IMR-90 (cell line): ENCODE measurements around the gene RAPGEF2.

Source experiments
- BHLHE40 ChIP-seq: fragments of 150-350 bp; IDR thresholded peaks from 2 replicates; pipeline ENCODE4 v1.6.1; 2016; ENCODE audit warnings: mild to moderate bottlenecking, low read depth, low read length
- CEBPB ChIP-seq: IDR thresholded peaks from 2 replicates; pipeline ENCODE4 v1.6.1; 2012; ENCODE audit warnings: low read depth, low read length, improper control_type of control experiment
- FOS ChIP-seq: fragments of 150-350 bp; IDR thresholded peaks from 2 replicates; pipeline ENCODE4 v1.6.1; 2016; ENCODE audit warnings: low read depth, low read length
- MAZ ChIP-seq: IDR thresholded peaks from 2 replicates; pipeline ENCODE4 v1.6.1; 2012; ENCODE audit warnings: low read depth, mild to moderate bottlenecking, low read length, improper control_type of control experiment, moderate library complexity, borderline replicate concordance
- MXI1 ChIP-seq: IDR thresholded peaks from 2 replicates; pipeline ENCODE4 v1.6.1; 2012; ENCODE audit warnings: low read depth, mild to moderate bottlenecking, low read length, moderate library complexity, borderline replicate concordance
- POLR2A ChIP-seq: IDR thresholded peaks from 2 replicates; pipeline ENCODE4 v1.6.1; 2012; ENCODE audit warnings: mild to moderate bottlenecking, low read depth, low read length
- RAD21 ChIP-seq: IDR thresholded peaks from 2 replicates; pipeline ENCODE4 v1.6.1; 2012; ENCODE audit warnings: low read length, improper control_type of control experiment
- RCOR1 ChIP-seq: IDR thresholded peaks from 2 replicates; pipeline ENCODE4 v1.6.1; 2012; ENCODE audit warnings: mild to moderate bottlenecking, low read length, improper control_type of control experiment; ENCODE audit not compliant: insufficient replicate concordance
- TF ChIP-seq, protein P1 (sequence below): conservative IDR thresholded peaks from 2 replicates; pipeline ENCODE4 v1.5.1; 2012; ENCODE audit warnings: mild to moderate bottlenecking, low read depth, low read length, improper control_type of control experiment
- TF ChIP-seq, protein P2 (sequence below): fragments of 150-350 bp; IDR thresholded peaks from 2 replicates; pipeline ENCODE4 v1.6.1; 2016; ENCODE audit warnings: low read depth, mild to moderate bottlenecking, low read length, moderate library complexity, borderline replicate concordance
- TF ChIP-seq, protein P3 (sequence below): fragments of 150-350 bp; IDR thresholded peaks from 2 replicates; pipeline ENCODE4 v1.6.1; 2017; ENCODE audit warnings: mild to moderate bottlenecking, antibody characterized with exemption, low read length, low read depth

DNA sequence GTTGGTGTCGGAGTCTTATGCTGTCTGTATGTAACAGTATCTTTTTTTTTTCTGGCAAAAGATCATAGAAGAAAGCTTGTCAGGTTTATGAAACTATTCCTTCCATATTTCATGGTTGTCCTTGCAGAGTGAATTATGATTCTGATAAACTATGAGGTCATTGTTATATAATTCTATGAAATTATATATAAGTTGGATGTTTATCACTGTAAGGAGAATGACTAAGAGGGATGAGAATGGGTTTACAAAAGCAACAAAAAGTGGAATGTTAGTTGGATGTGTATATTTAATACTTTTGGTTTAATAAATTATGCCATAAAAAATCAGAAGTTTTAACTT is 43.1 kb downstream of the RAPGEF2 start:
- TF ChIP-seq POLR2A = no peak
- TF ChIP-seq, protein P1, sequence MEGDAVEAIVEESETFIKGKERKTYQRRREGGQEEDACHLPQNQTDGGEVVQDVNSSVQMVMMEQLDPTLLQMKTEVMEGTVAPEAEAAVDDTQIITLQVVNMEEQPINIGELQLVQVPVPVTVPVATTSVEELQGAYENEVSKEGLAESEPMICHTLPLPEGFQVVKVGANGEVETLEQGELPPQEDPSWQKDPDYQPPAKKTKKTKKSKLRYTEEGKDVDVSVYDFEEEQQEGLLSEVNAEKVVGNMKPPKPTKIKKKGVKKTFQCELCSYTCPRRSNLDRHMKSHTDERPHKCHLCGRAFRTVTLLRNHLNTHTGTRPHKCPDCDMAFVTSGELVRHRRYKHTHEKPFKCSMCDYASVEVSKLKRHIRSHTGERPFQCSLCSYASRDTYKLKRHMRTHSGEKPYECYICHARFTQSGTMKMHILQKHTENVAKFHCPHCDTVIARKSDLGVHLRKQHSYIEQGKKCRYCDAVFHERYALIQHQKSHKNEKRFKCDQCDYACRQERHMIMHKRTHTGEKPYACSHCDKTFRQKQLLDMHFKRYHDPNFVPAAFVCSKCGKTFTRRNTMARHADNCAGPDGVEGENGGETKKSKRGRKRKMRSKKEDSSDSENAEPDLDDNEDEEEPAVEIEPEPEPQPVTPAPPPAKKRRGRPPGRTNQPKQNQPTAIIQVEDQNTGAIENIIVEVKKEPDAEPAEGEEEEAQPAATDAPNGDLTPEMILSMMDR = no peak
- no peak for TF ChIP-seq BHLHE40
- no peak for TF ChIP-seq MXI1
- no peak for TF ChIP-seq RCOR1
- TF ChIP-seq FOS = no peak
- TF ChIP-seq CEBPB = no peak
- TF ChIP-seq, protein P2, sequence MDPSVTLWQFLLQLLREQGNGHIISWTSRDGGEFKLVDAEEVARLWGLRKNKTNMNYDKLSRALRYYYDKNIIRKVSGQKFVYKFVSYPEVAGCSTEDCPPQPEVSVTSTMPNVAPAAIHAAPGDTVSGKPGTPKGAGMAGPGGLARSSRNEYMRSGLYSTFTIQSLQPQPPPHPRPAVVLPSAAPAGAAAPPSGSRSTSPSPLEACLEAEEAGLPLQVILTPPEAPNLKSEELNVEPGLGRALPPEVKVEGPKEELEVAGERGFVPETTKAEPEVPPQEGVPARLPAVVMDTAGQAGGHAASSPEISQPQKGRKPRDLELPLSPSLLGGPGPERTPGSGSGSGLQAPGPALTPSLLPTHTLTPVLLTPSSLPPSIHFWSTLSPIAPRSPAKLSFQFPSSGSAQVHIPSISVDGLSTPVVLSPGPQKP = no peak
- TF ChIP-seq MAZ = no peak
- TF ChIP-seq, protein P3, sequence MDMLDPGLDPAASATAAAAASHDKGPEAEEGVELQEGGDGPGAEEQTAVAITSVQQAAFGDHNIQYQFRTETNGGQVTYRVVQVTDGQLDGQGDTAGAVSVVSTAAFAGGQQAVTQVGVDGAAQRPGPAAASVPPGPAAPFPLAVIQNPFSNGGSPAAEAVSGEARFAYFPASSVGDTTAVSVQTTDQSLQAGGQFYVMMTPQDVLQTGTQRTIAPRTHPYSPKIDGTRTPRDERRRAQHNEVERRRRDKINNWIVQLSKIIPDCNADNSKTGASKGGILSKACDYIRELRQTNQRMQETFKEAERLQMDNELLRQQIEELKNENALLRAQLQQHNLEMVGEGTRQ = no peak
- no peak for TF ChIP-seq RAD21
